GM23248 (cell line): Measurements from ENCODE around the gene PLPPR3. TPM values are rescaled to one million over a fixed set of nuclear protein-coding genes. Genes with fewer than 3 reads are reported as not detected.
"Not testable (repeated sequence)": the region's sequence is repeated elsewhere in the genome, so short reads cannot be mapped to it uniquely, and the experiment has no call there.

Experiments
- DNase-seq: peaks from one replicate; pipeline ENCODE4 v3.0.0-alpha.2; 2015
- H2AFZ ChIP-seq: fragments of 200-600 bp; sonication (generic); 2 replicates; pipeline ENCODE4 v1.6.1; 2016; ENCODE audit warnings: antibody characterized with exemption
- H3F3A ChIP-seq: fragments of 200-600 bp; sonication (generic); 2 replicates; pipeline ENCODE4 v1.6.1; 2016; ENCODE audit warnings: mild to moderate bottlenecking, antibody characterized with exemption, mixed run types; ENCODE audit not compliant: insufficient read depth
- H3K27ac ChIP-seq: fragments of 200-600 bp; sonication (generic); 2 replicates; pipeline ENCODE4 v1.5.1; 2016; ENCODE audit warnings: mild to moderate bottlenecking
- H3K27me3 ChIP-seq: fragments of 200-600 bp; sonication (generic); replicated peaks from 2 replicates; pipeline ENCODE4 v1.6.1; 2016; ENCODE audit warnings: mild to moderate bottlenecking; ENCODE audit not compliant: insufficient read depth
- H3K36me3 ChIP-seq: fragments of 200-600 bp; sonication (generic); 2 replicates; pipeline ENCODE4 v1.6.1; 2016; ENCODE audit warnings: low read depth, mild to moderate bottlenecking
- H3K4me1 ChIP-seq: fragments of 200-600 bp; sonication (generic); 2 replicates; pipeline ENCODE4 v1.6.1; 2016; ENCODE audit warnings: mild to moderate bottlenecking; ENCODE audit not compliant: insufficient read depth
- H3K4me2 ChIP-seq: fragments of 200-600 bp; sonication (generic); one replicate; pipeline ENCODE4 v1.6.1; 2016; ENCODE audit warnings: mild to moderate bottlenecking; ENCODE audit not compliant: unreplicated experiment
- H3K4me3 ChIP-seq: fragments of 200-600 bp; sonication (generic); 2 replicates; pipeline ENCODE4 v1.5.1; 2016; ENCODE audit warnings: mild to moderate bottlenecking
- H3K79me2 ChIP-seq: fragments of 200-600 bp; sonication (generic); 2 replicates; pipeline ENCODE4 v1.6.1; 2016; ENCODE audit warnings: mild to moderate bottlenecking; ENCODE audit not compliant: insufficient read depth
- H3K9ac ChIP-seq: fragments of 200-600 bp; sonication (generic); 2 replicates; pipeline ENCODE4 v1.6.1; 2016; ENCODE audit warnings: mild to moderate bottlenecking
- H3K9me2 ChIP-seq: fragments of 200-600 bp; sonication (generic); 2 replicates; pipeline ENCODE4 v1.6.1; 2016; ENCODE audit warnings: mixed run types, mild to moderate bottlenecking, moderate library complexity; ENCODE audit not compliant: insufficient read depth
- H3K9me3 ChIP-seq: fragments of 200-600 bp; sonication (generic); one replicate; pipeline ENCODE4 v1.6.1; 2017; ENCODE audit warnings: low read depth
- H4K20me1 ChIP-seq: fragments of 200-600 bp; sonication (generic); 2 replicates; pipeline ENCODE4 v1.6.0; 2016; ENCODE audit not compliant: insufficient read depth
- EZH2 ChIP-seq: fragments of 200-600 bp; sonication (generic); IDR thresholded peaks from 2 replicates; pipeline ENCODE4 v1.6.1; 2018; ENCODE audit warnings: antibody characterized with exemption, mild to moderate bottlenecking; ENCODE audit not compliant: insufficient read depth, poor library complexity, severe bottlenecking
- EZH2phosphoT487 ChIP-seq: fragments of 200-600 bp; sonication (generic); IDR thresholded peaks from 2 replicates; pipeline ENCODE4 v1.6.1; 2018; ENCODE audit warnings: antibody characterized with exemption, moderate library complexity, mild to moderate bottlenecking, low read depth; ENCODE audit not compliant: insufficient read depth
- WGBS, 2 experiments: methylation state at CpG; one replicate each; pipeline ENCODE4 v1.1.6; 2015 to 2017; ENCODE audit warnings: low lambda C conversion rate in 2 of 2, low coverage in 1 of 2; ENCODE audit errors: missing lambda C conversion rate in 2 of 2; 5-methylcytosine and 5-hydroxymethylcytosine counted together
- in situ Hi-C: fragments of 300-500 bp; cut with MboI; formaldehyde crosslinking; loops from 2 replicates; pipeline ENCODE4 v1.15.0; 2020
- polyA plus RNA-seq: library from polyadenylated mRNA; unstranded; fragments of >200 nt; fragmentation: Nextera tagmentation; extraction: Ambion mirVana; gene quantifications from 2 replicates; pipeline ENCODE4 v1.2.1, GENCODE V29; 2016
- total RNA-seq: library from RNA; depleted of rRNA; stranded (reverse); fragments of >200 nt; shearing (Covaris generic); gene quantifications from 2 replicates; pipeline ENCODE4 v1.2.3, GENCODE V29; 2014

PLPPR3 gene
- total and polyA plus RNA-seq, 2 experiments from 2014 or later: 0.32 TPM; not detected in 1

GRCh38 chr19:821231-821824, 427 bp downstream of the PLPPR3 start:
- Histone ChIP-seq H2AFZ (peak overlapping the region; percentile 59), H3K9me2 (no peaks in the 10 kb centered on the region), H3K4me3 (peak overlapping the region; percentile 64), H3F3A (no peaks in the 10 kb centered on the region), H3K27ac (no peak overlapping the region), H3K4me1 (no peaks in the 10 kb centered on the region), H3K4me2 (peak overlapping the region; percentile 47), H3K9me3 (no peaks in the 10 kb centered on the region), H3K27me3 (peaks cover 4% of the 10 kb centered on the region; the same call in 1 of the 2 replicates), H3K9ac (no peak overlapping the region; the same call in 1 of the 2 replicates), H3K36me3 (no peaks in the 10 kb centered on the region), H4K20me1 (no peaks in the 10 kb centered on the region), H3K79me2 (no peaks in the 10 kb centered on the region)
- no peak for DNase-seq
- TF ChIP-seq EZH2: no peak
- no peak for TF ChIP-seq EZH2phosphoT487
- 1 to 6% methylated on average over 15 to 45 of the region's 64 CpGs for WGBS, 2 experiments
- in situ Hi-C loops: no loop called here

- WGBS, 2 experiments: 90 to 91% methylated on average over 5 of the region's 5 CpGs
Measured at GRCh38 chr19:820212-820611, 1.5 kb downstream of the PLPPR3 start.

DNA sequence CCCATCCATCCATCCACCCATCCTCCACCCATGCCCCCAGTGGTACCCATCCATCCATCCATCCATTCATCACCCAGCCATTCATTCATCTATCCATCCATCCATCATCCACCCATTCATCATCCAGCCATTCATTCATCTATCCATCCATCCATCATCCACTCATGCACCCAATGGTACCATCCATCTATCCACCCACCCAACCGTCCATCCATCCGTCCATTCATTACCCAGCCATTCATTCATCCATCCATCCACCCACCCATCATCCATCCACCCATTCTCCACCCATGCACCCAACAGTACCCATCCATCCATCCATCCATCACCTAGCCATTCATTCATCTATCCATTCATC, 5.3 kb downstream of the PLPPR3 start:
- DNase-seq: no peak
- H3K9me3 ChIP-seq: no peaks in the 10 kb centered on the region
- no peaks in the 10 kb centered on the region for H3K27me3 ChIP-seq
- H3K4me1 ChIP-seq: no peaks in the 10 kb centered on the region
- H3K9me2 ChIP-seq: no peaks in the 10 kb centered on the region
- no peak overlapping the region for H3K4me2 ChIP-seq
- H3F3A ChIP-seq: no peaks in the 10 kb centered on the region
- H3K4me3 ChIP-seq: no peak overlapping the region
- no peak for TF ChIP-seq EZH2
- TF ChIP-seq EZH2phosphoT487: no peak
- peaks cover 8% of the 10 kb centered on the region for H3K36me3 ChIP-seq
- H2AFZ ChIP-seq: no peak overlapping the region
- H4K20me1 ChIP-seq: no peaks in the 10 kb centered on the region; the same call in 1 of the 2 replicates
- WGBS, 2 experiments: 97 to 98% methylated on average over 2 of the region's 2 CpGs
- H3K27ac ChIP-seq: no peak overlapping the region
- H3K79me2 ChIP-seq: 0 out of 2 replicates have a peak, but pooled peaks cover 4% of the 10 kb centered on the region
- no peak overlapping the region for H3K9ac ChIP-seq
- in situ Hi-C loops: no loop called here

More at GRCh38 chr19:820212-820611, 1.5 kb downstream of the PLPPR3 start:
- H3K4me2 ChIP-seq, H3K27ac ChIP-seq, H4K20me1 ChIP-seq, H3K9me3 ChIP-seq, H3K36me3 ChIP-seq, H3F3A ChIP-seq, H3K9ac ChIP-seq, DNase-seq, H3K79me2 ChIP-seq, H3K4me1 ChIP-seq, H2AFZ ChIP-seq, in situ Hi-C loops, H3K27me3 ChIP-seq, H3K9me2 ChIP-seq, H3K4me3 ChIP-seq: not testable (repeated sequence)

DNA sequence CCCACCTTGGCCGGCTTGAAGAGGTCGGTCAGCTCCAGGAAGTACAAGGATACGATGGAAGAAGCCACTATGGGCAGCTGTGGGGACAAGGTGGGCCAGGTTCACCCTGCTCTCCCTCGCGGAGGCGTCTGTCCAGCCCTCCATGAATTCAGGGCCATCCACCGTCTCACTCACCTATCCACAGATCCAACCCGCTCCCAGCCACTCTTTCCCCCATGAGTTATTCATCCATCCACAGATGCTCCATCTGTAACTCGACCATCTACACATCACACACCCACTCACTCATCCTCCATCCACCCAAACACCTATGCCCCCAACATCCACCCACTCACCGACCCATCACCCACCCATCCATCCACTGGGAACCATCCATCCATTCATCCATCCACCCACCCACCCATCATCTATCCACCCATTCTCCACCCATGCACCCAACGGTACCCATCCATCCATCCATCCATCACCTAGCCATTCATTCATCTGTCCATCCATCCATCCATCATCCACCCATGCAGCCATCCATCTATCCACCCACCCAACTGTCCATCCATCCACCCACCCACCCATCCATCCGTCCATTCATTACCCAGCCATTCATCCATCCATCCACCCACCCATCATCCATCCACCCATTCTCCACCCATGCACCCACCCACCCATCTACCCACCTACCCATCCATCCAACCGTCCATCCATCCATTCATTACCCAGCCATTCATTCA, 5.8 kb downstream of the PLPPR3 start:
- in situ Hi-C loops: no loop called here
- Histone ChIP-seq H3K27me3 (no peaks in the 10 kb centered on the region), H4K20me1 (peaks cover 3% of the 10 kb centered on the region; the same call in 1 of the 2 replicates), H3K4me1 (no peaks in the 10 kb centered on the region), H3K9ac (no peak overlapping the region), H3K4me3 (no peak overlapping the region), H3K9me3 (no peaks in the 10 kb centered on the region), H3F3A (peaks cover 5% of the 10 kb centered on the region; the same call in 1 of the 2 replicates), H3K9me2 (no peaks in the 10 kb centered on the region), H3K27ac (no peak overlapping the region), H3K79me2 (peaks cover 8% of the 10 kb centered on the region; the same call in 1 of the 2 replicates), H3K4me2 (no peak overlapping the region), H2AFZ (no peak overlapping the region), H3K36me3 (peaks cover 13% of the 10 kb centered on the region)
- no peak for DNase-seq
- TF ChIP-seq EZH2phosphoT487: no peak
- no peak for TF ChIP-seq EZH2
- WGBS, 2 experiments: 86 to 94% methylated on average over 10 to 11 of the region's 13 CpGs
